Progenitor cell of endocrine pancreas (in vitro differentiated cells): Measurements from ENCODE around the gene SLC38A8. TPM values are rescaled to one million over a fixed set of nuclear protein-coding genes. Genes with fewer than 3 reads are reported as not detected.

Experiments
- DNase-seq: peaks from one replicate; pipeline ENCODE4 v3.0.0; 2021; ENCODE audit warnings: low spot score; ENCODE audit not compliant: unreplicated experiment
- H3K27ac Mint-ChIP-seq: 2 replicates; pipeline ENCODE4 v1.8.0; 2021; ENCODE audit warnings: mild to moderate bottlenecking, moderate library complexity, mixed read lengths
- H3K27me3 Mint-ChIP-seq: 2 replicates; pipeline ENCODE4 v1.8.0; 2021; ENCODE audit warnings: mixed read lengths
- H3K36me3 Mint-ChIP-seq: 2 replicates; pipeline ENCODE4 v1.8.0; 2022; ENCODE audit warnings: mixed read lengths; ENCODE audit not compliant: insufficient read depth
- H3K4me1 Mint-ChIP-seq: 2 replicates; pipeline ENCODE4 v1.8.0; 2021; ENCODE audit warnings: low read depth, mixed read lengths
- H3K4me3 Mint-ChIP-seq: 2 replicates; pipeline ENCODE4 v1.8.0; 2021; ENCODE audit warnings: low read depth, mild to moderate bottlenecking, moderate library complexity, mixed read lengths
- H3K9me3 Mint-ChIP-seq: 2 replicates; pipeline ENCODE4 v1.8.0; 2021; ENCODE audit warnings: low read depth, mixed read lengths
- total RNA-seq: library from RNA; stranded (reverse); gene quantifications from 2 replicates; pipeline ENCODE4 v1.2.1, GENCODE V29; 2021
- TF ChIP-seq, protein P1 (sequence below): fragments of 200-600 bp; sonication (generic); IDR thresholded peaks from one replicate; pipeline ENCODE4 v1.5.0; 2021; ENCODE audit warnings: antibody characterized with exemption, mild to moderate bottlenecking; ENCODE audit not compliant: unreplicated experiment

Gene SLC38A8
- total RNA-seq, 1 donor from 2014 or later: 0.24 TPM

DNA sequence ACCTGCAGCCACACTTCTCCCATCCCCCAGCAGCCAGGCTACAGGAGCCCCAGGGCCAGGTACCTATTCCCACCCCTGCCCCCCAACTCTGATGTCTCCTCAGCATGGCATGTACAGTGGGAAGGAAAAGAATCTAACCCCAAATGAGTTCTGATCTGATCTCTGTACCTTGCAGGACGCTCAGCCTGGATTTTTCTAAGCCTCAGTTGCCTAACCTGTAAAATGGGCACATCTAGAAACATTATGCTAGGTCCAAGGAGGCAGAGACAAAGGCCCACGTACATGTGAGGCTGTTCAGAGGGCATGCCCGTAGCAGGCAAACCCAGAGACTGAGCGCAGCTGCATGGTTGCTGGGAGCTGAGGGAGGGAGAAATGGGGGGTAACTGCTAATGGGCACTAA lies 35.1 kb downstream of the SLC38A8 start:
- Mint-ChIP-seq H3K9me3 (no peaks in the 10 kb centered on the region), H3K4me3 (no peak overlapping the region), H3K27ac (no peak overlapping the region), H3K36me3 (no peaks in the 10 kb centered on the region), H3K27me3 (peaks cover 19% of the 10 kb centered on the region), H3K4me1 (no peaks in the 10 kb centered on the region)
- TF ChIP-seq, protein P1, sequence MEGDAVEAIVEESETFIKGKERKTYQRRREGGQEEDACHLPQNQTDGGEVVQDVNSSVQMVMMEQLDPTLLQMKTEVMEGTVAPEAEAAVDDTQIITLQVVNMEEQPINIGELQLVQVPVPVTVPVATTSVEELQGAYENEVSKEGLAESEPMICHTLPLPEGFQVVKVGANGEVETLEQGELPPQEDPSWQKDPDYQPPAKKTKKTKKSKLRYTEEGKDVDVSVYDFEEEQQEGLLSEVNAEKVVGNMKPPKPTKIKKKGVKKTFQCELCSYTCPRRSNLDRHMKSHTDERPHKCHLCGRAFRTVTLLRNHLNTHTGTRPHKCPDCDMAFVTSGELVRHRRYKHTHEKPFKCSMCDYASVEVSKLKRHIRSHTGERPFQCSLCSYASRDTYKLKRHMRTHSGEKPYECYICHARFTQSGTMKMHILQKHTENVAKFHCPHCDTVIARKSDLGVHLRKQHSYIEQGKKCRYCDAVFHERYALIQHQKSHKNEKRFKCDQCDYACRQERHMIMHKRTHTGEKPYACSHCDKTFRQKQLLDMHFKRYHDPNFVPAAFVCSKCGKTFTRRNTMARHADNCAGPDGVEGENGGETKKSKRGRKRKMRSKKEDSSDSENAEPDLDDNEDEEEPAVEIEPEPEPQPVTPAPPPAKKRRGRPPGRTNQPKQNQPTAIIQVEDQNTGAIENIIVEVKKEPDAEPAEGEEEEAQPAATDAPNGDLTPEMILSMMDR: no peak
- DNase-seq: no peak

- H3K4me1 Mint-ChIP-seq: no peaks in the 10 kb centered on the region
- H3K4me3 Mint-ChIP-seq: no peak overlapping the region
- H3K9me3 Mint-ChIP-seq: no peaks in the 10 kb centered on the region
- no peak for DNase-seq
- H3K27me3 Mint-ChIP-seq: peaks cover 16% of the 10 kb centered on the region
- no peaks in the 10 kb centered on the region for H3K36me3 Mint-ChIP-seq
- no peak overlapping the region for H3K27ac Mint-ChIP-seq
- TF ChIP-seq, protein P1: no peak
These were observed 37.2 kb downstream of the SLC38A8 start for GRCh38 chr16:84005391-84005790.

GRCh38 chr16:84004442-84004841 lies 38.2 kb downstream of the SLC38A8 start:
- H3K36me3 Mint-ChIP-seq: no peaks in the 10 kb centered on the region
- no peak overlapping the region for H3K4me3 Mint-ChIP-seq
- no peaks in the 10 kb centered on the region for H3K4me1 Mint-ChIP-seq
- no peak for DNase-seq
- no peaks in the 10 kb centered on the region for H3K9me3 Mint-ChIP-seq
- H3K27ac Mint-ChIP-seq: no peak overlapping the region
- TF ChIP-seq, protein P1: no peak
- peaks cover 16% of the 10 kb centered on the region for H3K27me3 Mint-ChIP-seq

DNA sequence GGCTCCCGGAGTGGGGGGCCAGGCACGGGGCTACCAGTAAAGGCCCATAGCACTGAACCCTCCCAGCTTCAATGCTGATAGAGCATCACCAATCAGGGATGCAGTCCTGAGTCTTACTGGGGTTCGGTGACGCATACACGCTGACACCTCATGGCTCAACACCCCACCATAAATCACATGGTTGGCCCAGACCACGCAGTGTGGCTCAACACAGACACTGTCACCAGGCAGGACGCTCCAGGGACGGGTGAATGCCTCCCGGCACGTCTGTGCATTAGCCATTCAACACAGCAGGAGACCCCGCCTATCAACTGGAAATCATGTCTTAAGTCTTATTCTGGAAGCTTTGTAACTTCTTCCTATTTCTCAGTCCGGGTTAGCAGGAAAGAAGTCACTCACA lies 39.6 kb downstream of the SLC38A8 start:
- no peak for DNase-seq
- Mint-ChIP-seq H3K4me1 (no peaks in the 10 kb centered on the region), H3K9me3 (no peaks in the 10 kb centered on the region), H3K36me3 (no peaks in the 10 kb centered on the region), H3K4me3 (no peak overlapping the region), H3K27me3 (peaks cover 16% of the 10 kb centered on the region), H3K27ac (no peak overlapping the region)
- TF ChIP-seq, protein P1: no peak

DNA sequence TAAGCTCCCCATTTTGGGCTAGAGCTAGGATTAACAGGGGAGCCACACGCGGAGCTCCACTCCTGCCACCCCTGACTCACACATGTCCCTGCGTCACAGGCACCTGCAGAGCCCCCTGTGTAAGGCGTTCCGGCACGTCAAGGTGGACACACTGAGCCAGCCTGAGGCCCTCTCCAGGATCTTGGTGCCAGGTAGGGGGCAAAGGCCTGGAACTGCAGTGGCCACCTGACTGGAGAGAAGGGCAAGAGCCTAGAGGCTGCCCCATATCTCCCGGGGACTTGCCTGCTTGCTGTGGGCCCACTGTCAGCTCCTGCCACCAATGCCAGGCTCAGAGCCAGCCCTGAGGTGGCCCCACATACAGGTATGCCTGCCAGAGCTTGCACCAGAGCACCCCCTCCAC lies 40.9 kb downstream of the SLC38A8 start:
- Mint-ChIP-seq H3K4me1 (no peaks in the 10 kb centered on the region), H3K27ac (no peak overlapping the region), H3K4me3 (no peak overlapping the region), H3K27me3 (peaks cover 16% of the 10 kb centered on the region), H3K36me3 (no peaks in the 10 kb centered on the region), H3K9me3 (no peaks in the 10 kb centered on the region)
- TF ChIP-seq, protein P1: no peak
- DNase-seq: no peak
